ENCODE results near the gene MBOAT1.

GRCh38 chr6:20202324-20202658, 10.0 kb downstream of the MBOAT1 start:
- TF ChIP-seq CTCF (IDR thresholded peaks at IDR 0.05): no peak
- no peak for TF ChIP-seq ZFX (IDR thresholded peaks at IDR 0.05; ENCODE audit: borderline replicate concordance)

Data from 22Rv1 (cell line).